Thoracic aorta (tissue), 2 donors: Measurements from ENCODE around the gene MED25. TPM values are rescaled to one million over a fixed set of nuclear protein-coding genes. Genes with fewer than 3 reads are reported as not detected.

ENCODE experiments used
- ATAC-seq: fragments of 150-250 bp; one replicate; pipeline ENCODE4 v1.8.0; 2017; ENCODE audit warnings: low read depth; ENCODE audit not compliant: insufficient number of reproducible peaks, low FRiP score
- DNase-seq: peaks from one replicate; pipeline ENCODE4 v3.0.0-alpha.2; 2020; ENCODE audit warnings: low spot score
- H3K27ac ChIP-seq, 2 donors: fragments of 200-600 bp; sonication (generic); 1 replicate in 1 of 2; 2 replicates in 1 of 2; pipeline ENCODE4 v1.5.1; 2016; ENCODE audit warnings: mild to moderate bottlenecking in 2 of 2, moderate library complexity in 2 of 2
- H3K27me3 ChIP-seq: fragments of 200-600 bp; sonication (generic); replicated peaks from 2 replicates; pipeline ENCODE4 v1.6.0; 2016; ENCODE audit warnings: mild to moderate bottlenecking; ENCODE audit not compliant: insufficient read depth
- H3K36me3 ChIP-seq: fragments of 200-600 bp; sonication (generic); one replicate; pipeline ENCODE4 v1.5.1; 2016
- H3K4me1 ChIP-seq, 2 donors: fragments of 200-600 bp; sonication (generic); 1 replicate in 1 of 2; 2 replicates in 1 of 2; pipeline versions ENCODE4 v1.5.1 to v1.6.0; 2016; ENCODE audit warnings: low read depth in 2 of 2, mild to moderate bottlenecking in 1 of 2; ENCODE audit not compliant: control insufficient read depth in 1 of 2
- H3K4me3 ChIP-seq: fragments of 200-600 bp; sonication (generic); 2 replicates; pipeline ENCODE4 v1.5.1; 2016; ENCODE audit warnings: mild to moderate bottlenecking
- H3K9me3 ChIP-seq: fragments of 200-600 bp; sonication (generic); 2 replicates; pipeline ENCODE4 v1.5.1; 2016
- CTCF ChIP-seq: fragments of 200-600 bp; sonication (generic); IDR thresholded peaks from one replicate; pipeline ENCODE4 v1.5.1; 2019; ENCODE audit warnings: antibody characterized with exemption
- total RNA-seq, 2 donors: library from RNA; depleted of rRNA; stranded (reverse); fragments of >200 nt; gene quantifications; one replicate each; pipeline versions ENCODE4 v1.1.0 to v1.2.3, GENCODE V29; 2016

Gene MED25
- total RNA-seq, 2 donors from 2014 or later = 29.8 to 37.0 TPM

- Histone ChIP-seq H3K27ac (no peak overlapping the region), H3K4me3 (no peak overlapping the region), H3K4me1 (no peaks in the 10 kb centered on the region), H3K36me3 (peaks cover 47% of the 10 kb centered on the region), H3K27me3 (no peaks in the 10 kb centered on the region), H3K9me3 (no peaks in the 10 kb centered on the region)
- DNase-seq (no peak), ATAC-seq (no peak)
- TF ChIP-seq CTCF = no peak
Observed at GRCh38 chr19:49790866-49791265, 27.2 kb upstream of the MED25 start.

GRCh38 chr19:49791776-49792445, 26.2 kb upstream of the MED25 start:
- peaks cover 56% of the 10 kb centered on the region for H3K36me3 ChIP-seq
- no peaks in the 10 kb centered on the region for H3K9me3 ChIP-seq
- TF ChIP-seq CTCF = no peak
- ATAC-seq = no peak
- H3K4me1 ChIP-seq = no peaks in the 10 kb centered on the region
- no peak overlapping the region for H3K27ac ChIP-seq
- DNase-seq = no peak
- no peak overlapping the region for H3K4me3 ChIP-seq
- no peaks in the 10 kb centered on the region for H3K27me3 ChIP-seq

DNA sequence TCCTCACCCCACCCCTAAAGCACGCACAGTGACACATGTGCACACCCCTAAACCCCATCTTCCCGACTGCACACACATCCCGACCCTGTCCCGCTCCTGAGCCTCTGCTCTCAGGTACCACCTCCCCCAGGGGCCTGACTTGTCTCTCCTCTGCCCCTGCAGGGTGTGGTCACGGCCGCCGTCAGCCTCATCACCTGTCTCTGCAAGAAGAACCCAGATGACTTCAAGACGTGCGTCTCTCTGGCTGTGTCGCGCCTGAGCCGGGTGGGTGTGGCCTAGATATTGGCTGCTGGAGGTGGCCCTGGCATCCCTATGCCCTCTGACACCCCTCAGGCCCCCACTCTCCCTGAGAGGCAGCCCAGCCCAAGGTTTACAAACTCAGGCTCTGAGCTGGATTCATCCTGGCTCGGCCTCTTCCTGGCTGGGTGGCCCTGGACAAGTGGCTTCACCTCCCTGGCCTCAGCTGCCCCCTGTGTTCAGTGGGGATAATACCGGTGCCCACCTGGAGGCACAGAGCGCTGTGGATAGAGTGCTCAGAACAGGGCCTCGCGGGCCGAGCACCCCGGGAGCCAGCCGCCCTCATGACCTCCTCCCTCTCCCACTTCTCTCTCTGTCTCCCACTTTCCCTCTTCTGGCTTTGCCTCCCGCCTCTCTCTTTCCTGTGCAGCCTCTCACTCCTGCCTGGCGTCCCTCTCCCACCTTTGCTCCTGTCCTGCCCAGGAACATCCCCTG, 25.1 kb upstream of the MED25 start:
- H3K9me3 ChIP-seq = no peaks in the 10 kb centered on the region
- ATAC-seq (no peak), DNase-seq (no peak)
- H3K27me3 ChIP-seq = no peaks in the 10 kb centered on the region
- no peak overlapping the region for H3K27ac ChIP-seq
- TF ChIP-seq CTCF = no peak
- H3K4me1 ChIP-seq = no peaks in the 10 kb centered on the region
- H3K36me3 ChIP-seq = peaks cover 63% of the 10 kb centered on the region
- H3K4me3 ChIP-seq = no peak overlapping the region

GRCh38 chr19:49793561-49793840, 24.6 kb upstream of the MED25 start:
- TF ChIP-seq CTCF = no peak
- H3K4me1 ChIP-seq = no peaks in the 10 kb centered on the region
- H3K36me3 ChIP-seq = peaks cover 68% of the 10 kb centered on the region
- no peaks in the 10 kb centered on the region for H3K27me3 ChIP-seq
- no peak overlapping the region for H3K4me3 ChIP-seq
- H3K9me3 ChIP-seq = no peaks in the 10 kb centered on the region
- no peak overlapping the region for H3K27ac ChIP-seq
- DNase-seq (no peak), ATAC-seq (no peak)

DNA sequence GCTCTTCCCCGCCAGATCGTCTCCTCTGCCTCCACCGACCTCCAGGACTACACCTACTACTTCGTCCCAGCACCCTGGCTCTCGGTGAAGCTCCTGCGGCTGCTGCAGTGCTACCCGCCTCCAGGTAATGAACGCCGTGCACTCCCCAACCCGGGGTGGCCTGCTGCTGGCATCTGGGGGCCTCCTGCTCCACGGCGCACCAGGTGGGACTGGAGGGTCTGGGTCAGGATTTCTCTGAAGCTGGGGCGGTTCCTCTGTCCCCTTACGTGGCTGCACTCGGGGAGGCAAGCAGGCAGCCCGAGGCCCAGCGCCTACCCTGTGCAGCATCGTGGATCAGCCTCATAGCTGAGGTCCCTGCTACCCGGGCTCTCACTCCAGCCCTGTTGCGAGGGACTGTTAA, 22.5 kb upstream of the MED25 start:
- TF ChIP-seq CTCF = no peak
- Histone ChIP-seq H3K4me1 (no peaks in the 10 kb centered on the region), H3K27ac (no peak overlapping the region), H3K4me3 (no peak overlapping the region), H3K27me3 (no peaks in the 10 kb centered on the region), H3K36me3 (peaks cover 83% of the 10 kb centered on the region), H3K9me3 (no peaks in the 10 kb centered on the region)
- no peak for DNase-seq
- no peak for ATAC-seq
